GM23338 (cell line): Measurements from ENCODE around the gene PRPF38A. TPM values are rescaled to one million over a fixed set of nuclear protein-coding genes. Genes with fewer than 3 reads are reported as not detected.
A peak's percentile ranks its signal among the peaks of the same experiment; 100 is the strongest.

ENCODE experiments used
- ATAC-seq: fragments of 200-7000 bp; cut with Tn5 transposase; 3 replicates; pipeline ENCODE4 v1.9.1; 2020
- DNase-seq: peaks from one replicate; pipeline ENCODE4 v3.0.0-alpha.2; 2015; ENCODE audit warnings: low spot score
- H2AFZ ChIP-seq: fragments of 200-600 bp; sonication (generic); 2 replicates; pipeline ENCODE4 v1.8.0; 2016; ENCODE audit warnings: antibody characterized with exemption, mild to moderate bottlenecking, moderate library complexity
- H3F3A ChIP-seq: fragments of 200-600 bp; sonication (generic); replicated peaks from 2 replicates; pipeline ENCODE4 v1.8.0; 2017; ENCODE audit warnings: antibody characterized with exemption, mixed run types, low read depth
- H3K27ac ChIP-seq: fragments of 200-600 bp; sonication (generic); 2 replicates; pipeline ENCODE4 v1.6.1; 2016; ENCODE audit warnings: low read depth
- H3K27me3 ChIP-seq: fragments of 200-600 bp; sonication (generic); 2 replicates; pipeline ENCODE4 v1.8.0; 2016; ENCODE audit warnings: mild to moderate bottlenecking, mixed run types, moderate library complexity; ENCODE audit not compliant: insufficient read depth
- H3K36me3 ChIP-seq: fragments of 200-600 bp; sonication (generic); 2 replicates; pipeline ENCODE4 v1.8.0; 2016; ENCODE audit warnings: mild to moderate bottlenecking; ENCODE audit not compliant: insufficient read depth
- H3K4me1 ChIP-seq: fragments of 200-600 bp; sonication (generic); 2 replicates; pipeline ENCODE4 v1.8.0; 2016; ENCODE audit warnings: mild to moderate bottlenecking, moderate library complexity; ENCODE audit not compliant: insufficient read depth
- H3K4me2 ChIP-seq: fragments of 200-600 bp; sonication (generic); 2 replicates; pipeline ENCODE4 v1.7.1; 2017; ENCODE audit warnings: mixed run types
- H3K4me3 ChIP-seq: fragments of 200-600 bp; sonication (generic); 2 replicates; pipeline ENCODE4 v1.6.1; 2016; ENCODE audit warnings: mixed run types
- H3K79me2 ChIP-seq: fragments of 200-600 bp; sonication (generic); replicated peaks from 2 replicates; pipeline ENCODE4 v1.8.0; 2017; ENCODE audit warnings: mild to moderate bottlenecking; ENCODE audit not compliant: insufficient read depth
- H3K9me2 ChIP-seq: fragments of 200-600 bp; sonication (generic); 2 replicates; pipeline ENCODE4 v1.8.0; 2017; ENCODE audit not compliant: insufficient read depth
- H4K20me1 ChIP-seq: fragments of 200-600 bp; sonication (generic); replicated peaks from 2 replicates; pipeline ENCODE4 v1.8.0; 2017; ENCODE audit warnings: mild to moderate bottlenecking; ENCODE audit not compliant: insufficient read depth
- H3K27ac Mint-ChIP-seq: 2 replicates; pipeline ENCODE4 v1.8.0; 2020; ENCODE audit warnings: inconsistent platforms, mild to moderate bottlenecking, moderate library complexity, mixed read lengths
- H3K27me3 Mint-ChIP-seq: 3 replicates; pipeline ENCODE4 v1.8.0; 2022; ENCODE audit warnings: low read depth, mild to moderate bottlenecking, moderate library complexity, mixed read lengths, inconsistent platforms; ENCODE audit not compliant: insufficient read depth, poor library complexity
- H3K36me3 Mint-ChIP-seq: 3 replicates; pipeline ENCODE4 v1.8.0; 2021; ENCODE audit warnings: low read depth, mild to moderate bottlenecking, inconsistent platforms, moderate library complexity, mixed read lengths
- H3K4me1 Mint-ChIP-seq: 3 replicates; pipeline ENCODE4 v1.8.0; 2020; ENCODE audit warnings: mild to moderate bottlenecking, inconsistent platforms, mixed read lengths
- H3K4me3 Mint-ChIP-seq: 3 replicates; pipeline ENCODE4 v1.8.0; 2021; ENCODE audit warnings: moderate library complexity, mild to moderate bottlenecking, inconsistent platforms, mixed read lengths
- H3K9me3 Mint-ChIP-seq: 3 replicates; pipeline ENCODE4 v1.8.0; 2020; ENCODE audit warnings: moderate library complexity, mild to moderate bottlenecking, inconsistent platforms, mixed read lengths
- CREB1 ChIP-seq: fragments of 250-450 bp; sonication (Bioruptor Pico); IDR thresholded peaks from 2 replicates; pipeline ENCODE4 v1.5.0; 2020; ENCODE audit warnings: low read depth, mild to moderate bottlenecking, moderate library complexity
- EZH2 ChIP-seq: fragments of 200-600 bp; sonication (generic); IDR thresholded peaks from one replicate; pipeline ENCODE4 v1.8.0; 2017; ENCODE audit warnings: antibody characterized with exemption, mild to moderate bottlenecking, low read depth; ENCODE audit not compliant: unreplicated experiment
- EZH2phosphoT487 ChIP-seq: fragments of 200-600 bp; sonication (generic); IDR thresholded peaks from one replicate; pipeline ENCODE4 v1.8.1; 2018; ENCODE audit warnings: antibody characterized with exemption; ENCODE audit not compliant: unreplicated experiment
- NANOG ChIP-seq: IDR thresholded peaks from 2 replicates; pipeline ENCODE4 v1.6.1; 2016; ENCODE audit warnings: antibody characterized with exemption, borderline replicate concordance
- POLR2AphosphoS5 ChIP-seq: IDR thresholded peaks from 2 replicates; pipeline ENCODE4 v1.6.1; 2016; ENCODE audit warnings: antibody characterized with exemption, low read depth
- ZNF114 ChIP-seq: fragments of 250-450 bp; sonication (Bioruptor Pico); IDR thresholded peaks from 2 replicates; pipeline ENCODE4 v1.5.0; 2020; ENCODE audit warnings: mild to moderate bottlenecking, moderate library complexity
- ZNF331 ChIP-seq: fragments of 250-450 bp; sonication (Bioruptor Pico); IDR thresholded peaks from 2 replicates; pipeline ENCODE4 v1.5.0; 2020; ENCODE audit warnings: low read depth, mild to moderate bottlenecking, moderate library complexity
- polyA plus RNA-seq: library from polyadenylated mRNA; unstranded; fragments of >200 nt; fragmentation: Nextera tagmentation; extraction: Ambion mirVana; gene quantifications from 2 replicates; pipeline ENCODE4 v1.2.1, GENCODE V29; 2016
- total RNA-seq: library from RNA; depleted of rRNA; stranded (reverse); fragments of >200 nt; shearing (Covaris generic); gene quantifications from 2 replicates; pipeline ENCODE4 v1.2.3, GENCODE V29; 2014
- TF ChIP-seq, protein P1 (sequence below): fragments of 250-450 bp; sonication (Bioruptor Pico); IDR thresholded peaks from 2 replicates; pipeline ENCODE4 v1.5.0; 2020; ENCODE audit warnings: mild to moderate bottlenecking, moderate library complexity
- TF ChIP-seq, protein P2 (sequence below): IDR thresholded peaks from 2 replicates; pipeline ENCODE4 v1.6.1; 2016; ENCODE audit warnings: antibody characterized with exemption
- TF ChIP-seq, protein P3 (sequence below), 2 experiments: fragments of 200-600 bp in 1 of 2; sonication (generic) in 1 of 2; conservative IDR thresholded peaks; 2 replicates each; pipeline versions ENCODE4 v1.5.1 to v1.6.1; 2016 to 2017; ENCODE audit warnings: antibody characterized with exemption in 2 of 2, low read depth in 2 of 2, mild to moderate bottlenecking in 2 of 2, moderate library complexity in 1 of 2

Gene PRPF38A
- total and polyA plus RNA-seq, 2 experiments from 2014 or later = 24.8 to 40.3 TPM

DNA sequence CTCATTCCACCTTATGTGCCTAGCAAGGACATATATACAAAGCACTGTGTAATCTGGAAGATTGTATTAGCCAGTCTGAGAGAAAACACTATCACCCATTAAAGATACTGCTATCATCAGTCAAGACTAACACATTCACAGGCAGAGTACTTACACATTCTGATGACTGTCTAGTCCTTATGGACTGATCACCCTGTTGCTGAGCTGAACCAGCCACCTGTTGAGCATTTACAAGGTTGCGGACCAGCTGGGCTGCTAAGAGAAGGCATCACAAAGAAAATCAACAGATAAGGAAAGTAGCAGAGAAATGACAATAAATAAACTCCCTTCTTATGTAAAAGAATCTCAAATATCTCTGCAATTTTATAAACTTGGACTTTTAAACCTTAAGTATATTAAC, 30.8 kb downstream of the PRPF38A start (continued):
- TF ChIP-seq, protein P1, sequence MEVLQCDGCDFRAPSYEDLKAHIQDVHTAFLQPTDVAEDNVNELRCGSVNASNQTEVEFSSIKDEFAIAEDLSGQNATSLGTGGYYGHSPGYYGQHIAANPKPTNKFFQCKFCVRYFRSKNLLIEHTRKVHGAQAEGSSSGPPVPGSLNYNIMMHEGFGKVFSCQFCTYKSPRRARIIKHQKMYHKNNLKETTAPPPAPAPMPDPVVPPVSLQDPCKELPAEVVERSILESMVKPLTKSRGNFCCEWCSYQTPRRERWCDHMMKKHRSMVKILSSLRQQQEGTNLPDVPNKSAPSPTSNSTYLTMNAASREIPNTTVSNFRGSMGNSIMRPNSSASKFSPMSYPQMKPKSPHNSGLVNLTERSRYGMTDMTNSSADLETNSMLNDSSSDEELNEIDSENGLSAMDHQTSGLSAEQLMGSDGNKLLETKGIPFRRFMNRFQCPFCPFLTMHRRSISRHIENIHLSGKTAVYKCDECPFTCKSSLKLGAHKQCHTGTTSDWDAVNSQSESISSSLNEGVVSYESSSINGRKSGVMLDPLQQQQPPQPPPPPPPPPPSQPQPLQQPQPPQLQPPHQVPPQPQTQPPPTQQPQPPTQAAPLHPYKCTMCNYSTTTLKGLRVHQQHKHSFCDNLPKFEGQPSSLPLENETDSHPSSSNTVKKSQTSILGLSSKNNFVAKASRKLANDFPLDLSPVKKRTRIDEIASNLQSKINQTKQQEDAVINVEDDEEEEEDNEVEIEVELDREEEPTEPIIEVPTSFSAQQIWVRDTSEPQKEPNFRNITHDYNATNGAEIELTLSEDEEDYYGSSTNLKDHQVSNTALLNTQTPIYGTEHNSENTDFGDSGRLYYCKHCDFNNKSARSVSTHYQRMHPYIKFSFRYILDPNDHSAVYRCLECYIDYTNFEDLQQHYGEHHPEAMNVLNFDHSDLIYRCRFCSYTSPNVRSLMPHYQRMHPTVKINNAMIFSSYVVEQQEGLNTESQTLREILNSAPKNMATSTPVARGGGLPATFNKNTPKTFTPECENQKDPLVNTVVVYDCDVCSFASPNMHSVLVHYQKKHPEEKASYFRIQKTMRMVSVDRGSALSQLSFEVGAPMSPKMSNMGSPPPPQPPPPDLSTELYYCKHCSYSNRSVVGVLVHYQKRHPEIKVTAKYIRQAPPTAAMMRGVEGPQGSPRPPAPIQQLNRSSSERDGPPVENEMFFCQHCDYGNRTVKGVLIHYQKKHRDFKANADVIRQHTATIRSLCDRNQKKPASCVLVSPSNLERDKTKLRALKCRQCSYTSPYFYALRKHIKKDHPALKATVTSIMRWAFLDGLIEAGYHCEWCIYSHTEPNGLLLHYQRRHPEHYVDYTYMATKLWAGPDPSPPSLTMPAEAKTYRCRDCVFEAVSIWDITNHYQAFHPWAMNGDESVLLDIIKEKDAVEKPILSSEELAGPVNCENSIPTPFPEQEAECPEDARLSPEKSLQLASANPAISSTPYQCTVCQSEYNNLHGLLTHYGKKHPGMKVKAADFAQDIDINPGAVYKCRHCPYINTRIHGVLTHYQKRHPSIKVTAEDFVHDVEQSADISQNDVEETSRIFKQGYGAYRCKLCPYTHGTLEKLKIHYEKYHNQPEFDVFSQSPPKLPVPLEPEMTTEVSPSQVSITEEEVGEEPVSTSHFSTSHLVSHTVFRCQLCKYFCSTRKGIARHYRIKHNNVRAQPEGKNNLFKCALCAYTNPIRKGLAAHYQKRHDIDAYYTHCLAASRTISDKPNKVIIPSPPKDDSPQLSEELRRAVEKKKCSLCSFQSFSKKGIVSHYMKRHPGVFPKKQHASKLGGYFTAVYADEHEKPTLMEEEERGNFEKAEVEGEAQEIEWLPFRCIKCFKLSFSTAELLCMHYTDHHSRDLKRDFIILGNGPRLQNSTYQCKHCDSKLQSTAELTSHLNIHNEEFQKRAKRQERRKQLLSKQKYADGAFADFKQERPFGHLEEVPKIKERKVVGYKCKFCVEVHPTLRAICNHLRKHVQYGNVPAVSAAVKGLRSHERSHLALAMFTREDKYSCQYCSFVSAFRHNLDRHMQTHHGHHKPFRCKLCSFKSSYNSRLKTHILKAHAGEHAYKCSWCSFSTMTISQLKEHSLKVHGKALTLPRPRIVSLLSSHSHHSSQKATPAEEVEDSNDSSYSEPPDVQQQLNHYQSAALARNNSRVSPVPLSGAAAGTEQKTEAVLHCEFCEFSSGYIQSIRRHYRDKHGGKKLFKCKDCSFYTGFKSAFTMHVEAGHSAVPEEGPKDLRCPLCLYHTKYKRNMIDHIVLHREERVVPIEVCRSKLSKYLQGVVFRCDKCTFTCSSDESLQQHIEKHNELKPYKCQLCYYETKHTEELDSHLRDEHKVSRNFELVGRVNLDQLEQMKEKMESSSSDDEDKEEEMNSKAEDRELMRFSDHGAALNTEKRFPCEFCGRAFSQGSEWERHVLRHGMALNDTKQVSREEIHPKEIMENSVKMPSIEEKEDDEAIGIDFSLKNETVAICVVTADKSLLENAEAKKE (CRISPR knock-in tag) = no peak
- TF ChIP-seq NANOG (no peak), POLR2AphosphoS5 (no peak), ZNF331 (no peak), EZH2phosphoT487 (no peak)
- TF ChIP-seq, protein P2, sequence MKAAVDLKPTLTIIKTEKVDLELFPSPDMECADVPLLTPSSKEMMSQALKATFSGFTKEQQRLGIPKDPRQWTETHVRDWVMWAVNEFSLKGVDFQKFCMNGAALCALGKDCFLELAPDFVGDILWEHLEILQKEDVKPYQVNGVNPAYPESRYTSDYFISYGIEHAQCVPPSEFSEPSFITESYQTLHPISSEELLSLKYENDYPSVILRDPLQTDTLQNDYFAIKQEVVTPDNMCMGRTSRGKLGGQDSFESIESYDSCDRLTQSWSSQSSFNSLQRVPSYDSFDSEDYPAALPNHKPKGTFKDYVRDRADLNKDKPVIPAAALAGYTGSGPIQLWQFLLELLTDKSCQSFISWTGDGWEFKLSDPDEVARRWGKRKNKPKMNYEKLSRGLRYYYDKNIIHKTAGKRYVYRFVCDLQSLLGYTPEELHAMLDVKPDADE = no peak
- TF ChIP-seq, protein P3, sequence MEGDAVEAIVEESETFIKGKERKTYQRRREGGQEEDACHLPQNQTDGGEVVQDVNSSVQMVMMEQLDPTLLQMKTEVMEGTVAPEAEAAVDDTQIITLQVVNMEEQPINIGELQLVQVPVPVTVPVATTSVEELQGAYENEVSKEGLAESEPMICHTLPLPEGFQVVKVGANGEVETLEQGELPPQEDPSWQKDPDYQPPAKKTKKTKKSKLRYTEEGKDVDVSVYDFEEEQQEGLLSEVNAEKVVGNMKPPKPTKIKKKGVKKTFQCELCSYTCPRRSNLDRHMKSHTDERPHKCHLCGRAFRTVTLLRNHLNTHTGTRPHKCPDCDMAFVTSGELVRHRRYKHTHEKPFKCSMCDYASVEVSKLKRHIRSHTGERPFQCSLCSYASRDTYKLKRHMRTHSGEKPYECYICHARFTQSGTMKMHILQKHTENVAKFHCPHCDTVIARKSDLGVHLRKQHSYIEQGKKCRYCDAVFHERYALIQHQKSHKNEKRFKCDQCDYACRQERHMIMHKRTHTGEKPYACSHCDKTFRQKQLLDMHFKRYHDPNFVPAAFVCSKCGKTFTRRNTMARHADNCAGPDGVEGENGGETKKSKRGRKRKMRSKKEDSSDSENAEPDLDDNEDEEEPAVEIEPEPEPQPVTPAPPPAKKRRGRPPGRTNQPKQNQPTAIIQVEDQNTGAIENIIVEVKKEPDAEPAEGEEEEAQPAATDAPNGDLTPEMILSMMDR (conservative IDR thresholded peaks at IDR 0.05; ENCODE audit: low read depth in 2 of 2) = no peak

DNA sequence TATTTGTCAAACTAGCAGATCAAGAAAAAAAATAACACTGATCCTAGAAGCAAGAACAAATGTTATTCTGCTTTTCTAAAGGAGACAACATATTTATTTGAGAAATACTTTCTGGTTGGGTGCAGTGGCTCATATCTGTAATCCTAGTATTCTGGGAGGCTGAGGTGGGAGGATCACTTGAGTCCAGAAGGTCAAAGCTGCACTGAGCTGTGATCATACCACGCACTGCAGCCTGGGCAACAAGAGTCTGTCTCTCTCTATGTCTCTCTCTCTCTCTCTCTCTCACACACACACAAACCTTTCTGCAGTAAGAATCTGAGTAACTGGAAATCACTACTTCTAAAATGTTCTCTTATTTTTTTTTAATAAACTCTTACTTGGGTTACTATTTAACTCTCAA, 31.2 kb downstream of the PRPF38A start:
- no peak for ATAC-seq
- Histone ChIP-seq H4K20me1 (no peaks in the 10 kb centered on the region), H3F3A (no peaks in the 10 kb centered on the region), H3K36me3 (peaks cover 8% of the 10 kb centered on the region; the same call in 1 of the 2 replicates), H3K27ac (peak overlapping the region; percentile 57; the same call in 1 of the 2 replicates), H3K4me2 (no peak overlapping the region), H3K27me3 (no peaks in the 10 kb centered on the region), H3K4me3 (no peak overlapping the region), H3K9me2 (no peaks in the 10 kb centered on the region), H3K4me1 (peaks cover 9% of the 10 kb centered on the region), H2AFZ (no peak overlapping the region), H3K79me2 (no peaks in the 10 kb centered on the region)
- Mint-ChIP-seq H3K4me3 (no peak overlapping the region), H3K4me1 (peaks cover 12% of the 10 kb centered on the region; the same call in 2 of the 3 replicates), H3K27me3 (peaks cover 3% of the 10 kb centered on the region), H3K27ac (no peak overlapping the region), H3K36me3 (peaks cover 22% of the 10 kb centered on the region), H3K9me3 (no peaks in the 10 kb centered on the region)
- no peak for DNase-seq
- TF ChIP-seq, protein P3 (conservative IDR thresholded peaks at IDR 0.05; ENCODE audit: low read depth in 2 of 2) = no peak
- TF ChIP-seq ZNF331 (no peak), POLR2AphosphoS5 (no peak), ZNF114 (no peak), EZH2 (no peak), CREB1 (CRISPR knock-in tag) (no peak)
- TF ChIP-seq, protein P2 = no peak
